HG02759 (cell line): ENCODE data around the gene RNF112.

ENCODE experiments used
- ATAC-seq: cut with Tn5 transposase; IDR thresholded peaks from one replicate; pipeline ENCODE4 v1.9.1; 2021; ENCODE audit warnings: mild to moderate bottlenecking, moderate library complexity; ENCODE audit not compliant: unreplicated experiment

Gene RNF112, protein sequence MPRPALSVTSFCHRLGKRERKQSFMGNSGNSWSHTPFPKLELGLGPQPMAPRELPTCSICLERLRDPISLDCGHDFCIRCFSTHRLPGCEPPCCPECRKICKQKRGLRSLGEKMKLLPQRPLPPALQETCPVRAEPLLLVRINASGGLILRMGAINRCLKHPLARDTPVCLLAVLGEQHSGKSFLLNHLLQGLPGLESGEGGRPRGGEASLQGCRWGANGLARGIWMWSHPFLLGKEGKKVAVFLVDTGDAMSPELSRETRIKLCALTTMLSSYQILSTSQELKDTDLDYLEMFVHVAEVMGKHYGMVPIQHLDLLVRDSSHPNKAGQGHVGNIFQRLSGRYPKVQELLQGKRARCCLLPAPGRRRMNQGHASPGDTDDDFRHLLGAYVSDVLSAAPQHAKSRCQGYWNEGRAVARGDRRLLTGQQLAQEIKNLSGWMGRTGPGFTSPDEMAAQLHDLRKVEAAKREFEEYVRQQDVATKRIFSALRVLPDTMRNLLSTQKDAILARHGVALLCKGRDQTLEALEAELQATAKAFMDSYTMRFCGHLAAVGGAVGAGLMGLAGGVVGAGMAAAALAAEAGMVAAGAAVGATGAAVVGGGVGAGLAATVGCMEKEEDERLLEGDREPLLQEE

GRCh38 chr17:19410875-19411620 is at the start of gene RNF112:
RNF112 (plus strand) TSS chr17:19411232; CDS start chr17:19411409, 177 bp downstream.
- no peak for ATAC-seq

GRCh38 chr17:19361326-19361725 is 49.7 kb upstream of the RNF112 start:
- no peak for ATAC-seq

- no peak for ATAC-seq
These were observed 49.1 kb upstream of the RNF112 start for GRCh38 chr17:19361944-19362276.

DNA sequence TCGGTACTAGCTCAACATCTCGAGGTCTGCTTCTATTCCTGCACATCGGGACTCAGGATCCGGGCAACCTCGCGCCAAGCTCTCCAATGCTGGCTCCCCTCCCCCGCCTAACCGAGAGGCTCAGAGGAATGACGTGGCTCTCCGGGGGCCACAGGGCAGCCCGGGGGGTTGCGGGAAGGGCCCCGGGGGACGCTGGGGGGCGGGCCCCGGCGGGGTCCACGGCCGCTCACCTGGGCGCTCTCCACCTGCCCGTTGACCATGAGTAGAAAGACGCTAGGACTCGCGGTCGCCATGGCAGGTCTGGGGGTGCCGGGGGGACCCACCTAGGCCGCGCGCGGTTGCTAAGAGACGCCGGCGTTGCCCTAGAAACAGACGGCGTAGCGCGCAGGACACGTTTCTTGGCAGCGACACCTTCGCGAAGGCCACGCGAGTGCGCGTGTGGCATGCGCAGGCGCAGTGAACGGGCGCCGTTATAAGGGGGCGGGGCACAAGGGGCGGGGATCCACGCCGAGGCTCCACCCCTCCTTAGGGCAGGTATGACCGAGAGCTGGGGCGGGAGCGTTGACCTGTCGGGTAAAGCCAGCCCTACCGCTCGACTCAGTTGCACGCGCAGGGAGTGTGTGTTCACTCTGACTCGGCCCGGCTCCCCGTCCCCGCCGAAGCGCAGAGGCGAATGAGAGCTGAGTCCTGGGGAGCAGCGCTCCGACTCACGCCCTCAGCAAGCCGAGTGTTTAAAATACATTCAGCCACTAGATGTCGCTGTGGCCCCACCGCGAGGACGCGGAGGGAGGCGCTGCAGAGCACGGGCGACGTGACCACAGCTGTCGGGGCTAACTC is 48.5 kb upstream of the RNF112 start, which contains the start of gene B9D1:
TSS of gene B9D1 (minus strand) at position 447 of the 837 bp plus-strand sequence. CDS start at position 293, 154 bp downstream.
- ATAC-seq = peak; percentile 84

- no peak for ATAC-seq
These were observed 48.0 kb upstream of the RNF112 start for GRCh38 chr17:19363114-19363438.

DNA sequence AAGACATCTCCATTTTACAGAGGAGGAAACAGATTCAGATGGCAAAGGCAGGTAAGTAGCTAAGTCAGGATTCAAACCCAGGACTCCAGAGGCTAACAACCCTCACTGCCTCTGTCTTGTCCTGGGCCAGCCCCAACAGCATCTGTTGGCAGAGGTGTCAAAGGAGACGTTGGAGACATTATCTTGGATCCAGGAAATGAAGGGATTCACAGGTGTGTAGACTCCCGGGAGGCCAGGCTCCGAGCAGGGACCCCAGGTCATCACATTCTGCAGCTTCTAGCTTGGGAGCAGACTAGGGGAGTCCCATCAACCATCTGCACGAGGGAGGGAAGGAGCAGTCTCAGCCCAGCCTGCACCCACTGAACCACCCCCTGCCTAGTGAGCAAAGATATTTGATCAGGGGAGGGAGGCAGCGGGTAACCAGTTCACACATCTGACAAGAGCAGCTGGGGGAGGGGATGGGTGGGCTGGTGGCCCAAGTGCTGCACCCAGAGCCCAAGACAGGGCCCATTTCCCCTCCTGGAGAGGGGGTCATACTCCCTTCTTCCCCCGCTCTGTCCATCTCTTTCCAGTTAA is 47.5 kb upstream of the RNF112 start:
- ATAC-seq = no peak

DNA sequence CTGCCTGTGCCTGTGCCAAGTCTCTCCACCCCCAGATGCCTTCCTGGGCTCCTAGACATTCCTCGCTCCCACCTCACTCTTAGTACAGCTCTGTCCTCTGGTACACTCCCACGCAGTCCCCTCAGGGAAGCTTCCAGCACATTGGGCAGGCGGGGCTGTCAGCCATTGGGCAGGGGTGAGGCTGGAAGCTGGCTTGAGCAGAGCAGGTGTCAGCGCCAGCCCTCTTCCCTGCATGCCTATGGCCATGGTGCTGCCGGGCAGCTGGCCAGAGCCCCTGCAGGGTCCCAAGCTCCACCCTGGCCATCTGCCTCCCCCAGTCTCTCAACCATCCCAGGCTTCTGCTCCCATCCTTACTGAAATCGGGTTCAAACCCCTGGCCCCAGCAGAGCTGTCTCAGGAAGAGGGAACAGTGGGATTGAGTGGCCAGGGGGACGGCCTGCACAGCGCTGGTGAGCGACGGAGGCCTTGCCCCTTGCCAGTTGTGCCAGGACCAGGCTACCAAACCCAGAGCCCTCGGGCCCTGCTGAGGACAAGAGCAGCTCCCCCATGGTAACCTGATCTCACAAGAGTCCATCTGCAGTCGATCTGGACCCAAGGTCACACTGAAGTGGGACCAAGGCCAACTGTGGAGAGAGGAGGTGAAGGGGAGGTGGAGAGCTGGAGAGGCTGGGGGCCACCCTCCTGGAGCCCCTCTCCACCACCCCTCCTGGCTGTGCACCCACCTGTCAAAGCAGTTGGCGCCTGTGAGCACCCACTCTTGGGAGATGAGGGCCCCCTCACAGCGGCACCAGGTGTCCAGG is 46.1 kb upstream of the RNF112 start:
- ATAC-seq = no peak

- no peak for ATAC-seq
These were observed 45.6 kb upstream of the RNF112 start for GRCh38 chr17:19365499-19365817.

GRCh38 chr17:19365833-19366636 is 45.0 kb upstream of the RNF112 start:
- ATAC-seq = no peak

GRCh38 chr17:19366637-19366972 is 44.4 kb upstream of the RNF112 start:
- no peak for ATAC-seq

- ATAC-seq = no peak
These were observed 42.8 kb upstream of the RNF112 start for GRCh38 chr17:19368229-19368628.

GRCh38 chr17:19369107-19369778 is 41.8 kb upstream of the RNF112 start:
- no peak for ATAC-seq

DNA sequence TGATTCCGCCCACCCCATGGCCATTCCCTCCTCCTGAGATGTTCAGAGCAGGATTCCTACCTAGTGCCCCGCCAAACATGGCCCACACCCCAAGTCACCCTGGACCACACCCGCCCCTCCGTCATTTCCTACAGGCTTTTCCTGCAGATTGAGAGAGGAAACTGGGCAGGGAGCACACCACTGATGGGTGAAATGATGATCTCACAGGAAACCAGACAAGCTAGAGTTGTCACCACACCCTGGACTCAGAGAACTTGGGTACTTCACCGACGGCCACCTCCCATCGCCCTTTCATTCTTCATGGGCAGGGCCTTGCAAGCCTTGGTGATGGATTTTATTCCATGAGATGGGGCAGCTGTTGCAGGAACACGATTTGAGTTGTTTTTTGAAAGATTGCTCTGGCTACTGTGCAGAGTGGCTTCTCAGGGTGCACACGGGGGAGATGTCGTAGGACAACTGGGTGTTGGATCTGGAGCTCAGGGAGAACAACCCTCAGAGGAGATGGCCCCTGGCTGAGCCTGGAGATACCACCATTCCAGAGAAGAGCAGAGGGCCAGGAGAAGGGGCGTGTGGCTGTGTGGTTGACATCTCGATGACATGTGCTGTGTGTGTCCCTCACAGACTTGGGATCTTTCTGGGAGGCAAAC is 41.1 kb upstream of the RNF112 start:
- no peak for ATAC-seq

DNA sequence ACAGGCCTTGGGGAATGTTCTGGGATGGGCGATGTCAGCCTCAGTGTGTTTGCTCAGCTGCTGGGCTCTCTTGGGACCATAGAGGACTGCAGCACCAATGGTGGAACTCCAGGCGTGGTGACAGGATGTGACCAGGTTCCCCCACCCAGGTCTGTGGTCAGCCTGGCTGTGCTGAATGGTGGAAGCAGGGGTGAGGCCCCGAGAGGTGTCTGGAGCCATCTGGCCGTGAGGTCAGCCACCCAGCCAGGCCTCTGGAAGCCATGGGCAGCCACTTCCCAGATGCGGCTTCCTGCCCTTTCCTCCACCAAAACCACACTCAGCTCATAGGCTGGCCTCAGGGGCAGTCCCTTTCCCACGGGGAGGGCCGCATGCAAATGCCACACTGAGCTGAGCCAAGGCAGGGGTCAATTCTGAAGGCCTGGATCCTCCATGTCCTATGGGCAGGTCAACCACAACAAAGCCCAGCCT is 40.5 kb upstream of the RNF112 start:
- peak; percentile 71 for ATAC-seq

GRCh38 chr17:19371259-19372010 is 39.6 kb upstream of the RNF112 start:
- no peak for ATAC-seq

- no peak for ATAC-seq
These were observed 39.0 kb upstream of the RNF112 start for GRCh38 chr17:19372011-19372370.

DNA sequence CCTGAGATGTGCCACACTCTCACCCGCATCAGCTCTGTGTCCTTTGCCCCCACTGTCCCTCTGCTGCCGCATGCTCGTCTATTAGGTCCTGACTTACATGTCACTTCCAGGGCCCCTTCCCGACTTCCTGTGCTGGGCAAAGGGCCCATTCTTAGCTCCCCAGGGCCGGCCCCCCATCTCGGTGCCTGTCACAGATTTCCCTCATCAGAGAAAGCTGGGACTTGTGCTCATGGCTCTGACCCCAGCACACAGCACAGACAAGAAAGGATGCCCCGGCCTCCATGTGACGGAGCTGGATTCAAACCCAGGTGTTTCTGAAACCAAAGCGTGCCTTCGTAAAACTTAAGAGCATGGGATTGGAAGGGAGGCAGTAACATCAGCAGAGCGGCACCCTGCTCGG is 38.6 kb upstream of the RNF112 start:
- ATAC-seq = no peak
